ENCODE results near the gene PDE1A.

PDE1A gene

DNA sequence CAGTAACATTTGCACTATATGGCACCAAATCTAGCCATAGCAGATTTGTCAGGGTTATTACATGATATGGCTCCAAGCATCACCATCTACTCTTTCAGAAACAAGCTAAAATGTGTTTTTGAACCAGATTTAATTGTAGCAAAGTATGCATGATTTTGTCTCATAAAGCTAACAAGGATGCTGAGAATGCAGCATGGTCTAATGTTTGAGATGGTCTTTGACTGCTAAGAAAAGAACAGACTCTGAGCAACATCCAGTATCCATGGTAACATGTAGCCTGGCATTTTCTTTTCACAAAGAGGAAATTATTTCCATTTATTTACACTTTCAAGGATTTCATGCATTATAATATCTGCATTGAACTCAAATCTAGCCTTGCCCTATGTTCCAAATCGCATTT lies 206.5 kb downstream of the PDE1A start:
- in situ Hi-C loops (cut with MboI; ENCODE audit: low sequenced_read_pairs), result no loop called here

DNA sequence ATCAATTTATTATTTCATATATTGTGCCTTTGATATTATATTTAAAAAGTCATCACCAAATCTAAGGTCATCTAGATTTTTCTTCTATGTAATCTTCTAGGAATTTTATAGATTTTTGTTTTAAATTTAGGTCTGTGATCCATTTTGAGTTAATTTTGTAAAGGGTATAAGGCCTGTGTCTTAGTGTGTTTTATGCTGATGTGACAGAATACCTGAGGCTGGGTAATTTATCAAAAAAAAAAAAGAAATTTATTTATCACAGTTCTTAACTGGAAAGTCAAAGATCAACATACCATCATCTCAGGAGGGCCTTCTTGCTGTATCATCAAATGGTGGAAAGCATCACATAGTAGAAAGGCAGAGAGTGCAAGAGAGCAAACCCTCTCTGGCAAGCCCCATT lies 216.2 kb downstream of the PDE1A start:
- in situ Hi-C loops (cut with MboI; ENCODE audit: low sequenced_read_pairs), result no loop called here

DNA sequence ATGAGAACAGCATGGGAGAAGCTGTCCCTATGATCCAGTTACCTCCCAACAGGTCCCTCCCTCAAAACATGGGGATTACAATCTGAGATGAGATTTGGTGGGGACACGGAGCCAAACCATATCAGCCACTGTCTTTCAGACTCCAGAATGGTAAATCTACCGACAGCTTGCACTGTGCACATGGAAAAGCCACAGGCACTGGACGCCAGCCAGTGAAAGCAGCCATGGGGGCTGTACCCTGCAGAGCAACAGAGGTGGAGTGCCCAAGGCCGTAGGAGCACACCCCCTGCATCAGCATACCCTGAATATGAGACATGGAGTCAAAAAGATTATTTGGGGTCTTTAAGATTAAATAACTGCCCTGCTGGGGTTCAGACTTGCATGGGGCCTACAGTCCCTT lies 218.4 kb downstream of the PDE1A start:
- in situ Hi-C loops (cut with MboI; ENCODE audit: low sequenced_read_pairs), result no loop called here

DNA sequence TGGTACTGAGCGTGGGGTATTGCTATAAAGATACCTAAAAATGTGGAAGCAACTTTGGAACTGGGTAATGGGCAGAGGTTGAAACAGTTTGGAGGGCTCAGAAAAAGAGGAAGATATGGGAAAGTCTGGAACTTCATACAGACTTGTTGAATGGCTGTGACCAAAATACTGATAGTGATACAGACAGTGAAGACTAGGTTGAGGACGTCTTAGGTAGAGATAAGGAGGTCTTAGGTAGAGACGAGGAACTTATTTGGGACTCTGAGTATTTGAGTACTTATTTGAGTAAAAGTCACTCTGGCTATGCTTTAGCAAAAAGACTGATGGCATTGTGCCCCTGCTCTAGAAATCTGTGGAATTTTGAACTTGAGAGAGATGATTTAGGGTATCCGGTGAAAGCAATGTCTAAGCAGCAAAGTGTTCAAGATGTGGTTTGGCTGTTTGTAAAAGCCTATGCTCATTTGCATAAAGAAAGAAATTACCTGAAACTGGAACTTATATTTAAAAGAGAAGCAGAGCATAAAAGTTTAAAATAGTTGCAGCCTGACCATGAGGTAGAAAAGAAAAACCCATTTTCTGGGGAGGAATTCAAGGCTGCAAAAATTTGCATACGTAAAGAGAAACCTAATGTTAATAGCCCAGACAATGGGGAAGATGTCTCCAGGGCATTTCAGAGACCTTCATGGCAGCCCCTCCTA lies 219.6 kb downstream of the PDE1A start:
- in situ Hi-C loops (cut with MboI; ENCODE audit: low sequenced_read_pairs), result no loop called here

DNA sequence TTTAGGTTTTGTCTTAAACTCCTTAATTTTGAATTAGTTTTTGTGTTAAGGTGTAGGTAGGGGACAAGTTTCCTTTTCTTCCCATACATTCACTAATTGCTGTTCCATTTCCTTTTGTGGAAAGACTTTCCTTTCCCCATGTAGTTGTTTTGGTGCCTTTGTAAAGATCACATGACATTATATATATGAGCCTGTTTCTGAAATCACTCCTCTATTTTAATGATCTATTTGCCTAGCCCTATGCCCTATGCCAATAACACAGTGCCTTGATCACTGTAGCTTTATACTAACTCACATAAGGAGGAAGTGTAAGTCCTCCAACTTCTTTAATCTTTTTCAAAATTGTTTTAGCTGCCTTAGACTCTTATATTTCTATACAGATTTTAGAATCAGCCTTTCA lies 229.3 kb downstream of the PDE1A start:
- in situ Hi-C loops (cut with MboI; ENCODE audit: low sequenced_read_pairs), result loop anchor here (25.0 kb wide), 1 partner anchor 790 kb away; no protein-coding TSS in a partner anchor

DNA sequence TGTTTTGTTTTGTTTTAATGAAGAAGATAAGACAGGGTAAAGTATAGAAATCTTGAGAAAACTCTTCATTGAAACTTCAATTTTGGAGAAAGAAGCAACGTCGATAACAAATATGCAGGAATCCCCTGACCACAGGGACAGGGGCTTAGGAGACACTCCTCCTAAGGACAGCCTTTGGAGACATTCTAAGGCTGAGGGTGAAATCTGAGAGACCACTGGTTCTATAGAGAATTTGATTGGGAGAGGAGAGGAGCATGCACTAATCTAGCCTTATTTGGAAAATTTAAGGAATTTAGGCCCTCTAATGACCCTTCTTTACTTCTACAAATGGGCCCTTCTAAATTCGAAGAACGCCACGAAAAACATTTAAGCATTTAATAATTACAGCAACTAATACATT lies 233.5 kb downstream of the PDE1A start:
- in situ Hi-C loops (cut with MboI; ENCODE audit: low sequenced_read_pairs), result loop anchor here (25.0 kb wide), 1 partner anchor 794 kb away; no protein-coding TSS in a partner anchor

DNA sequence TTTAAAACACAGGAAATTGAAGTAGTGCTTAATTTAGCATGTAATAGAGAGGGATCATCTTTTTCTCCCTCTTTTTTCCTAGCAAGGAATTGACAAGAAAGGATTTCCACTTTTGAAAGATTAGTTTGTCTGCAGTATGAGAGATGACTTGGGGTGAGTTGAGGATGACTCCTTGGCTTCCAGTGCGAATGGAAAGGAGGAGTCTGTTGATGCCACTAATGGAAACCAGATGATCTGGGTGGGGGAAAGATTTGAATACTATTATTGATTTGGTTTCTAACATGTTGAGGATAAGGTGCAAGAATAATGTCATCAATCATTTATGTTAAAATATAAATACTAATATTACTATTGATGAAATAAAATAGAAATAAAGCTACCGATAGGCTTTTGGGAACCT lies 235.8 kb downstream of the PDE1A start:
- in situ Hi-C loops (cut with MboI; ENCODE audit: low sequenced_read_pairs), result loop anchor here (25.0 kb wide), 1 partner anchor 796 kb away; no protein-coding TSS in a partner anchor

DNA sequence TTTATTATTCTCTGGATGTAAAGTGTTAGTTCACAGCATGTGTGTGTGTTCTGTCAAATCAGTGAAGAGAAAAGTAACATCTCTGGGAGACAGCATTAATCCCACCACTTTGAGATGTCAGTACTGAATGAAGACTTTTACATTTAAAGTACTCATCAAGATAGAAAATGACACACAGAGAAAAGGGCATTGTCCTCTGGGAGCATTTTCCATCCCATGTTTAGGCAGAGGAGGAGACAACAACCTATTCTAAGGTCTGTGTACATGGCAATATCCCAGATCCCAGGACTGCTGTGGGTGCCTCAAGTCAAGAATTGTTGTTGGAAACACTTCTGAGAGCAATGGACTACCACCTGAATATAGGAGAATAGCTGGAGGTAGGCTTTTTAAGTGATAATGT lies 239.7 kb downstream of the PDE1A start:
- in situ Hi-C loops (cut with MboI; ENCODE audit: low sequenced_read_pairs), result loop anchor here (25.0 kb wide), 1 partner anchor 800 kb away; no protein-coding TSS in a partner anchor

DNA sequence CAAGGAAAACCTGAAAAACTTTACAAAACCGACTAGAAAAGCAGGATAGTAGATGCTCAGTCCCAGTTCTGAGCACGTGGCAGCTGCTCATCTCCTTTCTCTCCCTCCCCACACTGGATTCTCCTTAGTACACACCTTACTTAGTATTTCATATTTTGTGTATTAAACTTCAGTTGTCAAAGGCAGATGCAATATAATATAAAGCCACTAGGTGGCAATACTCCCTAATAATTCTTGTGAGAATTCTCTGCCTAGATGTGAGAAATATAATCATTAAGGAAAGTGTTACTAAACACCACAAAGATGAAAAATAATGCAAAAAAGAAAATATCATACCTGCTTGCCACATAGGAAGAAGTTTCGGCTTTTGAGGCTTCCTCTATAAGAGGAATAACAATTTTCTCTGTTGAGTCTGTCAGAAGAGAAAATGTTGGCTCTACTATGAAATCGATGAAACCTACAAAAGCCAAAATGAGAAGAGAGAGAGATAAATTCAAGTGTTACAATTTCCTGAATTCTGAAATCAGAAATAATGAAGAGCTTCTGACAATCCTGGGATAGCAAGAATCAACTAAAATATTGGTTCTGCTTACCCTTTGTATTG lies 240.6 kb downstream of the PDE1A start:
- in situ Hi-C loops (cut with MboI; ENCODE audit: low sequenced_read_pairs), result loop anchor here (25.0 kb wide), 1 partner anchor 801 kb away; no protein-coding TSS in a partner anchor

DNA sequence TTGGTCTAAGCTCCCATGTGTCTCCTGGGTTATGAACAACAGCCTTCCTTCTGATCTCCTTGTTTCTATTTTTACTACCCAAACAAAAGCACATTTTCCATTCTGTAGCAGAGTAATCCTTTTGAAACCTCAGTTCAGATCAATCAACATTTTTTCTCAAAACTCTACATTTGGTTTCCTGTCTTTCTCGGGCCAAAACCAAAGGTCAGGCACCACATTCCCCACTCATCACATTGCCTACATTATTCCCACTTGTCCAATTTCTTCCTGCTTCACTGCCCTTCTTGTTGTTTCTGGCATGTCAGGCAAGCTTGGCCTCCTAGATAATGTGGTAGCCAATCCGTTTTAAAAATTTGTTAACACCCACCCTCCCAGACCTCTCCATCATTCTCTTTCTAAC lies 244.4 kb downstream of the PDE1A start:
- in situ Hi-C loops (cut with MboI; ENCODE audit: low sequenced_read_pairs), result loop anchor here (25.0 kb wide), 1 partner anchor 805 kb away; no protein-coding TSS in a partner anchor

DNA sequence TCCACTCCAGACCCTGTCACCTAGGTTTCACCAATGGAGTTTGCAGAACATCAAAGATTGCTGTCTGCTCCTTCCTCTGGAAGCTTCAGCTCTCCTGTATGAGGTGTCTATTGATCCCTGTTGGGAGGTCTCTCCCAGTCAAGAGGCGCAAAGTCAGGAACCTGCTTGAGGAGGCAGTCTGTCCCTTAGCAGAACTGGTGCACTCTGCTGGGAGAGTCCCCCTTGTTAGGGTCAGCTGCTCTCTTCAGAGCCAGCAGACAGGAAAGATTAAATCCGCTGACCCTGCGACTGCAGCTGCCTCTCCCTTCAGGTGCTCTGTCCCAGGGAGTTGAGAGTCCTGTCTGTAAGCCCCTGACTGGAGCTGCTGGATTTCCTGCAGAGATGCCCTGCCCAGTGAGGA lies 245.5 kb downstream of the PDE1A start:
- in situ Hi-C loops (cut with MboI; ENCODE audit: low sequenced_read_pairs), result loop anchor here (25.0 kb wide), 1 partner anchor 806 kb away; no protein-coding TSS in a partner anchor

DNA sequence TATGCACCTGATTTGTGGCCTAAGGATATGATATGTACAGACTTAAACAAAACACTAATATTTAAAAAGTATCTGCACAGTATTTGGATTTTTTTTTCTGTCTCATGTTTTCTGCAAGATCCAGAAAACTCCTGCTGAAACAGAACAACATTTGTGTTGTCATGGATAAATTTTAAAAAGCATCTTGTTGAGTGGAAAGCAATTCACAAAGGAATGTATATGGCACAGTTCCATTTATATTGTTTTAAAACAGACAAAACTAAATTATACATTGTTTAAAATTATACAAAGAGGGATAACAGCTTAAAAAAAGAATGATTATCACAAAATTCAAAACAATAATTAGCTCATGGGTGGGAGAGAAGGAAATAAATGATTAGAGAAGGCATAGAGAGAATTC lies 247.7 kb downstream of the PDE1A start:
- in situ Hi-C loops (cut with MboI; ENCODE audit: low sequenced_read_pairs), result loop anchor here (25.0 kb wide), 1 partner anchor 808 kb away; no protein-coding TSS in a partner anchor

DNA sequence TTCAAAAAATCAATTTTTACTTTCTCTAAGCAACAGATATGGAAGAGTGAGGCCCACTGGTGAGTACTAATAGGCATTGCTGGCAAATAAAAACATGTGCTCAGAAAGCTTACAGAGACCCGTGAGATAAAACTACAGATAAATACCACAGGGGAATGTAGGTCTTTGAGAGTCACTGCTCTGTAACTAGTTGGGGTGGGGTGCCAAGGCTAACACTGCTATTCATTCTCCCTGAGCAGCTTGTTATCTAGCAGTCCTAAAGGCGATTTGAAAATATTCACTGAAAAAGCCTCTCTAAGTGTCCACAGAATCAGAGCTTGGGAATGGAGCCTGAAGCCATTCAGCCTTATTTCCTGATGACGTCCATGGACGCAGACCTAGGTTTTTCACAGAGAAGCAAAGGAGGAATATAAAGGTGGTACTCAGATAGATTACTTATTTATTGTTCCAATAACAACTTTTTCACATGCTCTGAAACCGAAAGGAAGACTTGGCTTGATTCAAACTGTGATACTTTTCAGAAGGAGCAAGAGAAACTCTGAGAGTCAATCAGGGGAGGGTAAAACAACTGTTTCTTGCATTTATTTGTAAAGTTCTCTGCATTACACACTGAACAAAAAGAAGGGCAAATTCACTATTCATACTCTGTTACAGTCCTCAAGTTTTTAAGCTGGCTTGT lies 252.8 kb downstream of the PDE1A start:
- in situ Hi-C loops (cut with MboI; ENCODE audit: low sequenced_read_pairs), result no loop called here

DNA sequence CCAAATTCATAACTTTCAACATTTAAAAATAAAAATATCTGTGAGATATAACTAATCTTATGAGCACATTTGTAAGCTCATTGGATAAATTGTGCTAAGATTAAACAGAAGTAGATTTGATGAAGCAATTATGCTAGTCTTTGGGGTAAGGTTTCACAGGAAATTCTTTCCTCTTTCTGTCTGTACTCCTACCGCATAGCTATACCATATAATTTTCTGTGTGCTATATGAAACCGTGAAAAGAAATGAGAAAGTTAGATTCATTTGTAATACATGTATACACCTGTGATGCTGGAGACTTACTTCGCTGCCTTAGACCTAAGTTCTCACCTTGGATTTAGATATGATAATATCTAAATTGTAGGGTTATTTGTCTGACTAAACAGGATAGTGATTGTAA lies 256.5 kb downstream of the PDE1A start:
- in situ Hi-C loops (cut with MboI; ENCODE audit: low sequenced_read_pairs), result no loop called here

DNA sequence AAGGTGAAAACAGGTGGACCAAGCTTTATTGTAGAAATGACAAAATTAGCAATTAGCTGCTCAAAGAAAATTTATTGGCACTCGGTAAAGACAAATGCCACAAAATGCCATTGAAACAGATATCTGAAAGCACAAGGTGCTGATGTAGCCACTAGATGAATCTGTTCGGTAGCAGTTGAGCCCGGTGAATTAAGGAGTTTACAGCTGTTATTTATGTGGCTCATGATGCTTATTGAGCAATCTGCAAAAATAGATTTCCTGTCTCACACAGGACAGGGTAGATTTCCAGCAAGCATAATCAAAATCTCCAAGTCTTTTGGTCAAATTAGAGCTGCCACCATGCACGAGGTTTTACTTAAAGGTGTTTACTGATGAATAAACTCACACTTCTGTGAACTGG lies 259.0 kb downstream of the PDE1A start:
- in situ Hi-C loops (cut with MboI; ENCODE audit: low sequenced_read_pairs), result no loop called here

DNA sequence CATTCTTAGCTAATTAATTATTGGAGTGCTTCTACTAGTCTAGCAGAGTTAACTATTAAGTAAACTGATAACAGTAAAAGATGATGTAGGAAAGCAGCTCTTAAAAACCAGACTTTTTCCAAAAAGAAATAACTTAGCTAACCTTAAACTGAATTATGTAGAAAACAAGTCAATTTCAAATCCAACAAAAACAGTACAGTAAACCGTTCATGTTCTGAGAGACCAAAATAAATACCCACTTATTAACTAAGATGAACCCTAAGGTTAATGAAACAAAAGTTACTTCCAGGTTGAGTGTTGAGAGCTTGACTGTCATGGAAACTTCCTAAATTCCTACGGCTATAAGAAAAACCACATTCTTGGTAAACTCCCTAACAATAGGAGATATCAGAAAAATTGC lies 260.0 kb downstream of the PDE1A start:
- in situ Hi-C loops (cut with MboI; ENCODE audit: low sequenced_read_pairs), result no loop called here

DNA sequence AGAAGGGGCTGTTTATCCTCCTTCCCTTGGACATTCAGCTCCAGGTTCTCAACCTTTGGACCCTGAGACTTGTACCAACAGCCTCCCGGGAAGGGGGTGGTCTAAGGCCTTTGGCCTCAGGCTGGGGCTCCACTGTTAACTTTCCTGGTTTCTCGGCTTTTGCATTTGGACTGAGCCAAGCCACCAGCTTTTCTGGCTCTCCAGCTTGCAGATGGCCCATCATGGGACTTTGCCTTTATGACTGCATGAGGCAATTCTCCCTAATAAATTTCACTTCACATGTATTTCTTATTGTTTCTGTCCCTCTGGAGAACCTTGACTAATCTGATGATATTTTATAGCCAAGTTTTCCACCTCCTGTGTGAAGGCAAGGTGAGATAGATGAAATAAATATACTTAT lies 260.4 kb downstream of the PDE1A start:
- in situ Hi-C loops (cut with MboI; ENCODE audit: low sequenced_read_pairs), result no loop called here

DNA sequence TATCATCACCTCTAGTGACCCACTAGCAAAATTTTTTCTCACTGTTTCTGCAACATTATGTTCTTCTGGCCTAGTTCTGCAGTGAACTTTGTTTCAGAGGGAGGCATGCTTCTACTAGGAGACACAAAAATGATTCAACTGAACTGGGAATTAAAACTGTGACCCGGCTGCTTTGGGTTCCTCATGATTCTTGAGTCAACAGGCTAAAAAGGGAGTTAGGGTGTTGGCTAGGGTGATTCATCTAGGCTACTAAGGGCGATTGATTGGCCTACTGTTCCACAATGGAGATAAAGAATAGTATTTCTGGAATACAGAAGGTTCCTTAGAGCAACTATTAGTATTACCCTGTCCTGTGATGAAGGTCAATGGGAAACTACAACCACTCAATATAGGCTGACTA lies 261.6 kb downstream of the PDE1A start:
- in situ Hi-C loops (cut with MboI; ENCODE audit: low sequenced_read_pairs), result no loop called here

DNA sequence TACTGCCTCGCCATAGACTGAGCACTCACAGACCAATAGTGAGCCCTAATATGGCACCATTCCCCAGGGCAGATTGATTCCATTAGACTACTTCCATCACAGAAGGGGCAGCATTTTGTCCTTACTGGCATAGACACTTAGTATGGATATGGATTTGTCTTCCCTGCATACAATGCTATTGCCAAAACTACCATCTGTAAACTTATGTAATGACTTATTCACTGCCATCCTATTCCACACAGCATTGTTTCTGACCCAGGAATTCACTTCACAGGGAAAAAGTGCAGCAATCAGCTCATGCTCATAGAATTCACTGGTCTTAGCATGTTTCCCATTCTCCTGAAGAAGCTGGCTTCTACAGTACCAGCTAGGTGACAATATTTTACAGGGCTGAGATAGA lies 262.1 kb downstream of the PDE1A start:
- in situ Hi-C loops (cut with MboI; ENCODE audit: low sequenced_read_pairs), result no loop called here

DNA sequence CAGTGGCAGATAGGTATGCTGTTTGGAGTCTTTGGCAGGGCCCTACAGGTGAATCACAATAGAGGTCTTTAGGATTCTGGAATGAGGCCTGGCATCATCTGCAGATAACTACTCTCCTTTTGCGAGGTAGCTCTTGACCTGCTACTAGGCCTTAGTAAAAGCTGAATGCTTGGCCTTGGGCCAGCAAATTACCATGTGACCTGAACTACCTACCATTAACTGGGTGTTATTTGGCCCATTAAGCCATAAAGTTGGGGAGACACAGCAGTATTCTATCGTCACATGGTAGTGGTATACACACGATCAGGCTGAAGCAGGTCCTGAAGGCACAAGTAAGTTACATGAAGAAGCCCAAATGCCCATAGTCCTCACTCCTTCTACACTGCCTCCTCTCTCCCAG lies 263.0 kb downstream of the PDE1A start:
- in situ Hi-C loops (cut with MboI; ENCODE audit: low sequenced_read_pairs), result no loop called here

DNA sequence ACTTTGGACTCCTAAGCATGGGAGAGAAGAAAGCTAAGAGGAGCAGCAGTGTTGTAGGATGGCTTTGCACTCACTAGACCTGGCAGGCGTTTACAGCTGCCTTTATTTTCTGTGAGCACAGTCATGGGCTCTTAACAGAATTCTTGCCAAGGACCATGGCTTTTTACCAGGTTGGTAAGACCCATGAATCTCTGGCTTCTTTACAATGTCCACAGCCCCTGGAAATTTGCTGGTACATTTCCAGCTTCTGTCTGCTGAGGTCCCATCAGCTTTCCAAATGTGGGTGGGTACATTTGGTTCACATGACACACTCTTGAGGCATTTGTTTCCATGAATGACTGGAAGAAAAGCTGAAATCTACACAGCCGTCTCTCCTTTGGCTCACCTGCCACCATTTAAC lies 278.5 kb downstream of the PDE1A start:
- in situ Hi-C loops (cut with MboI; ENCODE audit: low sequenced_read_pairs), result no loop called here

DNA sequence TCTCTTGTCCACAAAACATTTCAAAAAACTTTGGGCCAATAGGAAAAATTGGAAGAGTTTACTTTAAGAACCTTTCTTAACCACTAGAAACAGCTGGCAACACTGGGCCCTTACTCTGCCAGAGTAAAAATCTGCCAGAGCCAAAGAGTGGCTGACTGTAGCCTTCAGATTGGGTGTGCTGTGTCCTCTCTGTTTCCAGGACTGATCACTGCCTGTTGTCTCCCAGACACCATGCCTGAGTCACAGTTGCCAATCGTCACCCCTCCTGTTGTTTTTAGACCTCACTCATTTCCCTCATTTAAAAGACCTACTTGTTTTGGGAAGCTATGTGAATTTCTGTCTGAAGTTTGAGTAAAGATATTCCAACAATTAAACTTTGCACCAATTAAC lies 282.1 kb downstream of the PDE1A start:
- in situ Hi-C loops (cut with MboI; ENCODE audit: low sequenced_read_pairs), result no loop called here

All from HL-60/S4 treated with phorbol 12-myristate 13-acetate at 8.2 ng/mL for 4 days and 3 days (cell line).